Suprapubic skin (tissue), 4 donors: ENCODE data around the gene BTBD6.

Source experiments
- EP300 ChIP-seq: sonication (generic); formaldehyde crosslinking; IDR thresholded peaks from one replicate; pipeline ENCODE4 v1.6.1; 2017; ENCODE audit warnings: antibody characterized with exemption
- POLR2A ChIP-seq, 2 donors: fragments of 450-650 bp; IDR thresholded peaks; one replicate each; pipeline ENCODE4 v1.6.1; 2017; ENCODE audit warnings: antibody characterized with exemption in 2 of 2, mild to moderate bottlenecking in 2 of 2, moderate library complexity in 2 of 2
- POLR2AphosphoS5 ChIP-seq, 3 donors: sonication (generic); formaldehyde crosslinking; IDR thresholded peaks; one replicate each; pipeline ENCODE4 v1.6.1; 2017; ENCODE audit warnings: antibody characterized with exemption in 3 of 3
- TF ChIP-seq, protein P1 (sequence below), 2 donors: fragments of 200-600 bp in 1 of 2; fragments of 450-650 bp in 1 of 2; sonication (generic) in 1 of 2; IDR thresholded peaks; one replicate each; pipeline ENCODE4 v1.5.1; 2016 to 2019; ENCODE audit warnings: antibody characterized with exemption in 2 of 2, mild to moderate bottlenecking in 1 of 2, moderate library complexity in 1 of 2

DNA sequence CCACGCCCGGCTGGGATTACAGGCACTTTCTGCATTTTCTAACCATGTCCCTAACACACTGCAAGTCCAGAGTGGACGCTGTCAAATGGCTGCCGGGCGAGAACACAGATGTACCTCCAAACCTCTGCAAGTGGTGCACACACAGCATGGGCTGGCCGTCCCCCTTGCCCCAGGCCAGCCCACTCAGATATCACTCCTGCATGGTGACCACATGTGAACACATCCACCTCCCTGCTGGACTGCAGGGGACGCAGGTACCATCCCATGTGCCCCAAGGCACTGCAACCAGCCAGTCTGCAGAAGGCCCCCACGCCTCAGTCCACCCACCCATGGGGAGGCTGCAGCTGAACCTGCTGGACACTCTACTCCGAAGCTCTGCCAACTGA is 38.4 kb downstream of the BTBD6 start:
- TF ChIP-seq, protein P1, sequence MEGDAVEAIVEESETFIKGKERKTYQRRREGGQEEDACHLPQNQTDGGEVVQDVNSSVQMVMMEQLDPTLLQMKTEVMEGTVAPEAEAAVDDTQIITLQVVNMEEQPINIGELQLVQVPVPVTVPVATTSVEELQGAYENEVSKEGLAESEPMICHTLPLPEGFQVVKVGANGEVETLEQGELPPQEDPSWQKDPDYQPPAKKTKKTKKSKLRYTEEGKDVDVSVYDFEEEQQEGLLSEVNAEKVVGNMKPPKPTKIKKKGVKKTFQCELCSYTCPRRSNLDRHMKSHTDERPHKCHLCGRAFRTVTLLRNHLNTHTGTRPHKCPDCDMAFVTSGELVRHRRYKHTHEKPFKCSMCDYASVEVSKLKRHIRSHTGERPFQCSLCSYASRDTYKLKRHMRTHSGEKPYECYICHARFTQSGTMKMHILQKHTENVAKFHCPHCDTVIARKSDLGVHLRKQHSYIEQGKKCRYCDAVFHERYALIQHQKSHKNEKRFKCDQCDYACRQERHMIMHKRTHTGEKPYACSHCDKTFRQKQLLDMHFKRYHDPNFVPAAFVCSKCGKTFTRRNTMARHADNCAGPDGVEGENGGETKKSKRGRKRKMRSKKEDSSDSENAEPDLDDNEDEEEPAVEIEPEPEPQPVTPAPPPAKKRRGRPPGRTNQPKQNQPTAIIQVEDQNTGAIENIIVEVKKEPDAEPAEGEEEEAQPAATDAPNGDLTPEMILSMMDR (IDR thresholded peaks at IDR 0.05): no peak
- TF ChIP-seq POLR2AphosphoS5 (IDR thresholded peaks at IDR 0.05) (no peak), POLR2A (IDR thresholded peaks at IDR 0.05) (no peak), EP300 (no peak)
